Activated T-helper 2 cell treated with anti-CD3 and anti-CD28 coated beads, Interferon-gamma antibody, Interleukin-2, Interleukin-4, amounts not matched to agents 10 μg/mL and 5 μg/mL and 100 μg/mL, durations not matched to agents 14 hours and 24 hours and 36 hours (primary cell): ENCODE results near the gene GSX2. TPM values are rescaled to one million over a fixed set of nuclear protein-coding genes. Genes with fewer than 3 reads are reported as not detected.
A peak's percentile ranks its signal among the peaks of the same experiment; 100 is the strongest.

Experiments
- DNase-seq: peaks from one replicate; pipeline ENCODE4 v3.0.0; 2021; ENCODE audit warnings: low spot score
- H3K27ac Mint-ChIP-seq: one replicate; pipeline ENCODE4 v1.8.0; 2021; ENCODE audit warnings: mixed read lengths
- H3K27me3 Mint-ChIP-seq: one replicate; pipeline ENCODE4 v1.8.0; 2021; ENCODE audit warnings: low read depth, mixed read lengths
- H3K36me3 Mint-ChIP-seq: one replicate; pipeline ENCODE4 v1.8.0; 2021; ENCODE audit warnings: low read depth, mixed read lengths
- H3K4me1 Mint-ChIP-seq: one replicate; pipeline ENCODE4 v1.8.0; 2021; ENCODE audit warnings: low read depth, mixed read lengths
- H3K4me3 Mint-ChIP-seq: one replicate; pipeline ENCODE4 v1.8.0; 2021; ENCODE audit warnings: low read depth, mild to moderate bottlenecking, moderate library complexity, mixed read lengths
- H3K9me3 Mint-ChIP-seq: one replicate; pipeline ENCODE4 v1.8.0; 2021; ENCODE audit warnings: mixed read lengths
- intact Hi-C: fragments of 100-400 bp; cut with micrococcal nuclease; formaldehyde crosslinking; loops from one replicate; pipeline ENCODE4 v1.15.1; 2023
- total RNA-seq: library from RNA; stranded (reverse); gene quantifications from 2 replicates; pipeline ENCODE4 v1.2.3, GENCODE V29; 2022

GSX2 gene
- total RNA-seq, 1 donor from 2014 or later, result not detected

- peaks cover 48% of the 10 kb centered on the region for H3K4me1 Mint-ChIP-seq
- H3K27ac Mint-ChIP-seq, result peak overlapping the region; percentile 87
- H3K4me3 Mint-ChIP-seq, result peak overlapping the region; percentile 92
- H3K9me3 Mint-ChIP-seq, result no peaks in the 10 kb centered on the region
- peak; percentile 21 for DNase-seq
- H3K36me3 Mint-ChIP-seq, result peaks cover 21% of the 10 kb centered on the region
- intact Hi-C loops, result loop anchor here (1.0 to 5.0 kb wide), 7 partner anchors 29 to 1883 kb away; partner anchors contain the start of genes CEP135 and SCFD2
- H3K27me3 Mint-ChIP-seq, result peaks cover 3% of the 10 kb centered on the region
These were observed 36.1 kb upstream of the GSX2 start for GRCh38 chr4:54063737-54064316.

GRCh38 chr4:54064317-54065111, 35.4 kb upstream of the GSX2 start, which contains the start of gene CHIC2:
Gene CHIC2, minus strand, starts transcription at chr4:54064605. Its CDS starts 305 bp downstream, at chr4:54064300.
- peak; percentile 96 for DNase-seq
- intact Hi-C loops, result loop anchor here (1.0 to 5.0 kb wide), 7 partner anchors 29 to 1883 kb away; partner anchors contain the start of genes CEP135 and SCFD2
- peak within 1 kb of the TSS; percentile 87 for H3K27ac Mint-ChIP-seq
- no peaks in the 10 kb centered on the region for H3K9me3 Mint-ChIP-seq
- peak within 1 kb of the TSS; percentile 92 for H3K4me3 Mint-ChIP-seq
- H3K27me3 Mint-ChIP-seq, result peaks cover 3% of the 10 kb centered on the region
- H3K4me1 Mint-ChIP-seq, result peaks cover 48% of the 10 kb centered on the region
- H3K36me3 Mint-ChIP-seq, result peaks cover 21% of the 10 kb centered on the region

- DNase-seq, result no peak
These were observed 34.5 kb upstream of the GSX2 start for GRCh38 chr4:54065282-54066087.

DNA sequence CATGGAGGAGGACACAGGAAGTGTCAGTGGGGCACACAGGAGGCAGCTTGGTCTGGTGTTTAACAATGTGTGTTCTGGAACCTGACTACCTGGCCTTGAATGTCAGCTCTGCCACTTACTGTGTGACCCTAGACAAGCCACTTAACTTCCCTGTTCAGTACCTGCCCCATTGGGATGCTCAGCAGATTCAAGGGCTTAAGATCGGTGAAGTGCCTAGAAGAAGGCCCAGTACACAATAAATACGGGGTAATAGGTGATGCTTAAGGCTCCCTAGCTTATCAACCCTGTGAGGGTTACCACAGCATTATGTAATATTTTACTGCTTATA, 33.9 kb upstream of the GSX2 start:
- Mint-ChIP-seq H3K9me3 (no peaks in the 10 kb centered on the region), H3K27ac (no peak overlapping the region), H3K27me3 (peaks cover 3% of the 10 kb centered on the region), H3K4me3 (no peak overlapping the region), H3K36me3 (peaks cover 17% of the 10 kb centered on the region), H3K4me1 (peaks cover 35% of the 10 kb centered on the region)
- intact Hi-C loops, result no loop called here
- no peak for DNase-seq

More at GRCh38 chr4:54065282-54066087, 34.5 kb upstream of the GSX2 start:
- Mint-ChIP-seq H3K27me3 (peaks cover 3% of the 10 kb centered on the region), H3K9me3 (no peaks in the 10 kb centered on the region), H3K36me3 (peaks cover 17% of the 10 kb centered on the region), H3K27ac (peak overlapping the region; percentile 59), H3K4me1 (peaks cover 39% of the 10 kb centered on the region), H3K4me3 (peak overlapping the region; percentile 70)
- intact Hi-C loops, result no loop called here

- H3K9me3 Mint-ChIP-seq, result no peaks in the 10 kb centered on the region
- DNase-seq, result no peak
- peaks cover 3% of the 10 kb centered on the region for H3K27me3 Mint-ChIP-seq
- H3K4me3 Mint-ChIP-seq, result no peak overlapping the region
- no peak overlapping the region for H3K27ac Mint-ChIP-seq
- intact Hi-C loops, result no loop called here
- peaks cover 11% of the 10 kb centered on the region for H3K36me3 Mint-ChIP-seq
- peaks cover 28% of the 10 kb centered on the region for H3K4me1 Mint-ChIP-seq
These were observed 33.2 kb upstream of the GSX2 start for GRCh38 chr4:54066718-54067129.

DNA sequence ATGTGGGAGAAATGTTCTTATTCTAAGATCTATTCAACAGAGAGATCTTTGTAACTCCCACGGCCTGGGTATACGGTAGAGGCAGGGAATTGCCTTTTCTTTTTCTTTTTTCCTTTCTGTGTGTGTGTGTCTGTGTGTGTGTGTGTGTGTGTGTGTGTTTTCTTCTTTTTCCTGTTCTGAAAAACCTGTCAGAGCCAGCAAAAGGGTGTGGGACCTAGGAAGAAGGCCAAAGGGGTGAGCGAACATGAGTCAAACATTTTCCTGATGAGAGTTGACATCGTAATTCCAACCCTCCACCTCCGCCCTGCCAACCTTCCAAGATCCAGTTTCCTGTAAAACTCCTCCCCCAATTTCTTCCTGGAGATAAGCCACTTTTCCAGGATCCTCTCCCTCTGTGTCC, 32.8 kb upstream of the GSX2 start:
- Mint-ChIP-seq H3K4me1 (peaks cover 25% of the 10 kb centered on the region), H3K9me3 (no peaks in the 10 kb centered on the region), H3K27ac (no peak overlapping the region), H3K4me3 (no peak overlapping the region), H3K27me3 (peaks cover 3% of the 10 kb centered on the region), H3K36me3 (peaks cover 8% of the 10 kb centered on the region)
- DNase-seq, result no peak
- intact Hi-C loops, result no loop called here

DNA sequence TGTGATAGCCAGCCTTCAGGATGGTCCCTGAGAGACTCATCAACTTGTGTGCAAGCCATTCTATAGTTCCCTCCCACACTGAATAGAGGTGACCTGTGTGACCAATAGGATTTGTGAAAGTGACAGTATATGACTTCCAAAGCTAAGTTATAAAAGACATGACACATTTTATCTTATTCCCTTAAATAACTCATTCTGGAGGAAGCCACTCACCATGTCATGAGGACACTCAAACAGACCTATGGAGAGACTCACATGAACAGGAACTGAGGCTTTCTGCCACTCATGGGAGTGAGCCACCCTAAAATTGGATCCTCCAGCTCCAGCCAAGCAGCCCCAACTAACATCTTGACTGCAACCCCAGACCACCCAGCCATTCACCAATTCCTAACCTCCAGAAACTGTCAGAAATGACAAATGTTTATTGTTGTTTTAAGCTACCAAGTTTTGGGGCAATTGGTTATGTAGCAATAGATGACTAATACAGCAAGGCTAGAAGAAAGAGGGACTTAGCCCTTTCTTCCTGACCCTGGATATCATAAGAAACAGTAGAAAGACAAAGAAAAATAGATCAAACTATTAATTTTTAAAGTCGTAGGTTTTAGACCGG, 26.6 kb upstream of the GSX2 start:
- DNase-seq, result no peak
- peaks cover 15% of the 10 kb centered on the region for H3K27me3 Mint-ChIP-seq
- no peaks in the 10 kb centered on the region for H3K36me3 Mint-ChIP-seq
- no peaks in the 10 kb centered on the region for H3K4me1 Mint-ChIP-seq
- intact Hi-C loops, result no loop called here
- H3K4me3 Mint-ChIP-seq, result no peak overlapping the region
- H3K27ac Mint-ChIP-seq, result no peak overlapping the region
- no peaks in the 10 kb centered on the region for H3K9me3 Mint-ChIP-seq

DNA sequence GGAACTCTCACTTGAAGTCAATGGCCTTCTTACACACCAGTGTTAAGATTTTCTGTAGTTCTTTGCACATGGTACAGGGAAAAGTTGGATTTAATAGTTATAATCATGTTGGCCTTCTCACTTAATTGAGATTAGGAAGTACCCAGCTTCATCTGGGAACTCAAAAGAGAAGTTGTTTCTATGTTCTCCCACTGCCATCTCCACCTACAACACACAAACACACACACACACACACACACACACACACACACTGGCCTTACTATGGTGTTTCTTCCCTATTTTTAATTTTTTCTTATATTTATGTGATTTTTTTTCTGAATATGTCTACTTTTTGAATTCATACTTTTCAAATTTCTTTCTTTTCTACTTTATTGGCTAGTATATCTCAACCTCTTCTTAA, 25.6 kb upstream of the GSX2 start:
- Mint-ChIP-seq H3K27me3 (peaks cover 15% of the 10 kb centered on the region), H3K27ac (no peak overlapping the region), H3K9me3 (no peaks in the 10 kb centered on the region), H3K36me3 (no peaks in the 10 kb centered on the region), H3K4me1 (no peaks in the 10 kb centered on the region), H3K4me3 (no peak overlapping the region)
- intact Hi-C loops, result no loop called here
- no peak for DNase-seq

- H3K27ac Mint-ChIP-seq, result no peak overlapping the region
- intact Hi-C loops, result no loop called here
- DNase-seq, result no peak
- H3K4me1 Mint-ChIP-seq, result no peaks in the 10 kb centered on the region
- no peaks in the 10 kb centered on the region for H3K9me3 Mint-ChIP-seq
- no peak overlapping the region for H3K4me3 Mint-ChIP-seq
- no peaks in the 10 kb centered on the region for H3K36me3 Mint-ChIP-seq
- H3K27me3 Mint-ChIP-seq, result peaks cover 23% of the 10 kb centered on the region
These were observed 23.3 kb upstream of the GSX2 start for GRCh38 chr4:54076673-54077072.

DNA sequence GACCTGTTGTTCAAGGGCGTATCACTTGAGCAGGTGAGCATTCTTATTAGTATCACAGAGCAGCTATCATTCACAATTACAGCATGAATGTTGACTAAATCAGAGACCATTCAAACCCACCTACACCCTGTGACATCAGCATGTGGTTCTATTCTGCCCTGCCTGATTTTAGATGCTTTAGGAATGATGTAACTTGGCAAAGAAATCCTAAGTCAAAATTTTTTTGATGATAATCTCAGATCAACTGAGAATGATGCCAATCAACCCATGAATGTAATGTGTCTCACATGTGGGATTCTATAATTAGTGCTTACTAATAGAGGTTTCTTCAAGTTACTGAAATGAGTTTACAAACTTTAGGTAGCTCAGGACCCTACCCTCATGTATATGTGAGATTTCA, 22.2 kb upstream of the GSX2 start:
- H3K4me3 Mint-ChIP-seq, result no peak overlapping the region
- H3K36me3 Mint-ChIP-seq, result no peaks in the 10 kb centered on the region
- no peak for DNase-seq
- no peak overlapping the region for H3K27ac Mint-ChIP-seq
- intact Hi-C loops, result no loop called here
- no peaks in the 10 kb centered on the region for H3K9me3 Mint-ChIP-seq
- H3K27me3 Mint-ChIP-seq, result peaks cover 24% of the 10 kb centered on the region
- no peaks in the 10 kb centered on the region for H3K4me1 Mint-ChIP-seq

DNA sequence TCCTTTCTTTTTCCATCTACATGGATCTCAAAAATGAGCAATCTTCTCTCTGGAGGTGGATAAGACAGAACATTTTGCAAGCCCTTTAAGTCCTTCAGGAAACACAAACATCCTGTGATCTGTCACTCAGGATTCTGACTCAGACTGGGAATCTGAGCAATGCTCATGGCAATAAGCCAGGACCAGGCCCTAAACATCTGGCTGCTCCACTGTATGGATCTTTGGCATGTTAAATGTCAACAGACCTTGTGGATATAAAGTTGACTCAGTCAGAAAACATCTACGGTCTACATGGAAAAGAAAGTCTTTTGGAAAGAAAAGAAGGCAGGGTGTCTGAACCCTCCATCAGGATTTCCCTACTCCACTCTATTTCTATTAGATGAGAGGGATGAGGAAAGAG, 17.8 kb upstream of the GSX2 start:
- no peak for DNase-seq
- peaks cover 2% of the 10 kb centered on the region for H3K4me1 Mint-ChIP-seq
- H3K36me3 Mint-ChIP-seq, result no peaks in the 10 kb centered on the region

DNA sequence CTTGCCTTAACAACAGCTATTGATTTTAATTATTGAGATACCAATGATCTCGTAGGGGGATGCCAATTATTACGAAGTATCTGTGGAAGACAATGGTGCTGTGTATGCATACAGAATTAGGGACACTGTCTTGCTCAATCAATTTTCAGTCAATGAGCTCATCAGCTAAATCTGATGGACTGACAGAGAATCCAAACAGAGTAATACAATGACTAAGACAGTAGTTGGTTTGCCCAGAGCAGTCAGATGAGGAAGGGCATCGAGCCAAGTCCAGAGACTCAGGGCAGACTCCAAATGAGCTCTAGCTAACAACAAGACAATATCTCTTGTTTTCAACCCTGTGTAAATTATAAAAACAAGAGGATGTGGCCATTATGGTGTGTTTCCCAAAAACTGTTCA, 14.7 kb upstream of the GSX2 start:
- intact Hi-C loops, result no loop called here
- Mint-ChIP-seq H3K27ac (no peak overlapping the region), H3K9me3 (no peaks in the 10 kb centered on the region), H3K36me3 (no peaks in the 10 kb centered on the region), H3K4me1 (peaks cover 2% of the 10 kb centered on the region), H3K4me3 (no peak overlapping the region), H3K27me3 (peaks cover 43% of the 10 kb centered on the region)
- no peak for DNase-seq

More for the DNA sequence above, 17.8 kb upstream of the GSX2 start:
- peaks cover 35% of the 10 kb centered on the region for H3K27me3 Mint-ChIP-seq
- no peak overlapping the region for H3K4me3 Mint-ChIP-seq
- no peaks in the 10 kb centered on the region for H3K9me3 Mint-ChIP-seq
- H3K27ac Mint-ChIP-seq, result no peak overlapping the region
- intact Hi-C loops, result no loop called here
